Measurements from ENCODE around the gene PDIA4.

DNA sequence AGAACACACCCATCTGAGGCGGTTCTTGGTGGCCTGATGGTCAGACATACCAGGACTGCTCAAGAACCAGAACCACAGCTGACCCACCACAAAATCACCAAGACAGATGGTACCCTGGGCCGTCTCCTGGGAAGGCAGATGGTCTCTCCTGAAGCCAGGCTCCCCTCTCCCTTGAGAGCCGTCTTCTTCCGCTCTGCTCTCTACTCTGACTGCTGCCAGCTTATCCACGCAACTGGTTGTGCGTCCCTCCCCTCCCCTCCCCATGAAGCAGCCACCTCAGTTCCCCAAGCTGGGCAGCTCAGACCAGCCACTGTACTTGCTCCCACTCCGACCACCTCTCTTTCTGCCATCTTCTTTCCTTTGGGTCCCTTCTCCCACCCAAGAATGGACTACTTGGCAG is 14.0 kb downstream of the PDIA4 start:
- TF ChIP-seq, protein P1, sequence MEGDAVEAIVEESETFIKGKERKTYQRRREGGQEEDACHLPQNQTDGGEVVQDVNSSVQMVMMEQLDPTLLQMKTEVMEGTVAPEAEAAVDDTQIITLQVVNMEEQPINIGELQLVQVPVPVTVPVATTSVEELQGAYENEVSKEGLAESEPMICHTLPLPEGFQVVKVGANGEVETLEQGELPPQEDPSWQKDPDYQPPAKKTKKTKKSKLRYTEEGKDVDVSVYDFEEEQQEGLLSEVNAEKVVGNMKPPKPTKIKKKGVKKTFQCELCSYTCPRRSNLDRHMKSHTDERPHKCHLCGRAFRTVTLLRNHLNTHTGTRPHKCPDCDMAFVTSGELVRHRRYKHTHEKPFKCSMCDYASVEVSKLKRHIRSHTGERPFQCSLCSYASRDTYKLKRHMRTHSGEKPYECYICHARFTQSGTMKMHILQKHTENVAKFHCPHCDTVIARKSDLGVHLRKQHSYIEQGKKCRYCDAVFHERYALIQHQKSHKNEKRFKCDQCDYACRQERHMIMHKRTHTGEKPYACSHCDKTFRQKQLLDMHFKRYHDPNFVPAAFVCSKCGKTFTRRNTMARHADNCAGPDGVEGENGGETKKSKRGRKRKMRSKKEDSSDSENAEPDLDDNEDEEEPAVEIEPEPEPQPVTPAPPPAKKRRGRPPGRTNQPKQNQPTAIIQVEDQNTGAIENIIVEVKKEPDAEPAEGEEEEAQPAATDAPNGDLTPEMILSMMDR (IDR thresholded peaks at IDR 0.05; ENCODE audit: insufficient read depth, low read depth, low read length), result no peak
- no peak for TF ChIP-seq EZH2 (IDR thresholded peaks at IDR 0.05; ENCODE audit: insufficient read depth, low read length)
